ENCODE data around the gene DUSP23.
A peak's percentile ranks its signal among the peaks of the same experiment; 100 is the strongest.

DUSP23 gene

DNA sequence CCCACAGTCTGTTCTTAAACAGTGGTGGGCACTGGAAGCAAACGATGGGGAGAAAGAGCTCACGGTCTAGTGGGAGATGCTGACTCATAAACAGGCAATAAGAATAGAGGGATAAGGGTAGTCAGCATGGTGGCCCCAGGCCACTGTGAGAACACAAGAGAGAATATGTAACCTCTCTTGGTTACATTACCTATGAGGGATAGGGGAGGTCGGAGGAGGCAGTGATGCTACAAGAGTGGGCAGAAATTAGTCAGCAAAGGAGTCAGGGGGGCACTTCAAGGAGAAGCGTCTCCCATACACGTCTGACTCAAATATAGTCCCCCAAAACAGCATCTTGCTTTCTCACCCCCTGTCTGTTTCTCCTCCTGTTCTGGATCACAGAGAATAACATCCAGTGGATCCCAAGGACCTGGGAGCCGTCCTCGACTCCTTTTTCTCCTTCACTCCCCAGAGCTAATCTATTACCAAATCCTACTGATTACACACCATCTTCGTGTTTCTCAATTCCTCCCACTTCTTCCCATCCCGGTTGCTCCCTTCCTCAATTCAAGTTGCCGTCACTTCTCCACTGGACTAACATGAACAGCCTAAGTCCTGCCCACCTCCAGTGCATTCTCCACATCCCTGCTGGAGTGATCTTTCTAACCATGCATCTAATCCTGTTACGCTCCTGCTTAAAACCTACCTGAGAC lies 48.0 kb downstream of the DUSP23 start:
- no peak for DNase-seq (ENCODE audit: low spot score)

DNA sequence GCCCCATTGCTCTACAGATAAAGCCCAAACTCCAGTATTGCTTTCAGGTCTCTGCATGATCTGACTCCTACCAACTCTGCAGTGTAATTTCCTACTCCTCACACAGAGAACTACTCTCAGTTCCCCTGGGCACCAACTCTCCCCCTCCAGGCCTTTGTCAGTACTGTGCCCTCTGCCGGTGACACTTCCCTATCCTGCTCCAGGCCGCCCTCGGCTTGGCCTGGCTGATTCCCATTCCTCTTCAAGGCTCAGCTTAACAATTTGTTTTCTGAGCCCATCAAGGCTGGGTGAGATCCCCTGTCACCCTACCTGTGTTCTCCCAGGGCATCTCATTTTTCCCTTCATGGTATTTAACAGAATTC lies 48.5 kb downstream of the DUSP23 start:
- peak; percentile 61 for DNase-seq (ENCODE audit: low spot score)

DNA sequence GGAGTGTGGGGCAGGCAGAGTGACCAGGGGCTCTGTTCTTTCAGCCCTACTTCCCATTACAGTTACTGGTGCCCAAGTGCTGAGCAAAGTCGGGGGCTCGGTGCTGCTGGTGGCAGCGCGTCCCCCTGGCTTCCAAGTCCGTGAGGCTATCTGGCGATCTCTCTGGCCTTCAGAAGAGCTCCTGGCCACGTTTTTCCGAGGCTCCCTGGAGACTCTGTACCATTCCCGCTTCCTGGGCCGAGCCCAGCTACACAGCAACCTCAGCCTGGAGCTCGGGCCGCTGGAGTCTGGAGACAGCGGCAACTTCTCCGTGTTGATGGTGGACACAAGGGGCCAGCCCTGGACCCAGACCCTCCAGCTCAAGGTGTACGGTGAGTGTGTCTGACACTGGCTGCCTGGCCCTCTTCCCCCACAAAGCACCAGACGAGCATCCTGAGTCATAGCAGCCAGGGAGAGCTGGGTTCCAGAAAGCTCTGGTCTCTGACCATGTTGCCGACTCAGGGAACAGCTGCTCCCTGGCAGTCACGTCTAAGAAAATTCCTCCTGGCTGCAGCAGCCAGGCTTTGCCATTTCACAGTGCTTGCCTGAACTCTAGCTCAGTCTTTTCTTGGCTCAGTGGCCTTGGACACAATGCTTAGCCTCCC lies 49.2 kb downstream of the DUSP23 start:
- DNase-seq (ENCODE audit: low spot score) = no peak

DNA sequence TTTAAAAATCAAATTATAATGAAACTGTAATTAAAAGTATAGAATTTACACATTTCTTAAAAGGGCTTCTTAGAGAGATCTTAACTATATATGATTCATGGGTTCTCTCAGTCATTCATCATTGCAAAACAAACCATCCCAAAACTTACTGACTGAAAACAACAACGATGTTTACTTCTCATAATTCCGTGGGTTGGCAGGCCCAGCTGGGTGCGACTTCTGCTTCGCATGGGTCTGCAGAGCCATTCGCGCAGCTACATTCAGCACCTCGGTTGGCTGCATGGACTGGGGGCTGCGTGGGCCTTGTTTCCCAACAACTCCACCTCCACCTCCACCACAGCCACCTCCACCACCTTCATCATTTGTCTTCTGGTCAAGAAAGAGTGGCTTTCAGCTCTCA lies 50.0 kb downstream of the DUSP23 start:
- no peak for DNase-seq (ENCODE audit: low spot score)

DNA sequence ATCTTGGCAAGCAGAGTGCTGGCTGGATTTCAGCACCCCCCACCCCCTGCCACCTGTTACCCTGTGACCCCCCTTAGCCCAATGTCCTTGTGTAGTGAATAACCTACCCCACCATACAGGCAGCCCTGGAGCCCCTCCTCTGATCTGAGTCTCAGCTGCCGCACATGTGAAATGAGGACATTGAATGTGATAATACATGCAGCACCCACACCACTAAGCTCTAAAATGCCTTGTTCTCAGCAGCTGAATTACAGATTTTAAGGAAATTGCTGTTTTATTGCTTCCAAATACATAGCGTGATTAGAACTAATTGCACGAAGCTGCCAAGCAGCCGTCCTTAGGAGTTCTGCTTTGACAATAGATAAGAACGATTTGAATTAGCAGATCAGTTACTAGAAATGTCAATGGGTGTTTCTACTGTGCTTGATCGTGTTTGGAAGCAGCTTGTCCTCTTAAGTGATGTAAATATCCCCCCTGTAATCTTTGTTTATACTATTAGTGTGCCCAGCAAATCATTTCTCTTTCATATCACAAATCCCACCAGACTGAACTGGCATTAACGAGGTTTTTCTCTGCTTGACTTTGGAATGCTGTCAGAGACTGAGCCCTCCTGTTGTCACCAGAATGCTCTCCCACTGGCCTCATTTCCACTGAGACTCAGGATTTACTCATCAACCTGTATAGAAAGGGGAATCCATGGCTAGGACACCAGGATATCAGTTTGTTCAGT lies 50.8 kb downstream of the DUSP23 start:
- no peak for DNase-seq (ENCODE audit: low spot score)

Data from HuH-7 (cell line).